Panc1 (cell line): ENCODE data around the gene ACP4.

Source experiments
- CTCF ChIP-seq: fragments of 450-650 bp; IDR thresholded peaks from 2 replicates; pipeline ENCODE4 v1.5.1; 2017; ENCODE audit warnings: mild to moderate bottlenecking
- TCF7L2 ChIP-seq: IDR thresholded peaks from 2 replicates; pipeline ENCODE4 v1.6.1; 2011; ENCODE audit warnings: mild to moderate bottlenecking, low read depth, low read length, inconsistent platforms

- TF ChIP-seq TCF7L2 (no peak), CTCF (no peak)
Observed at GRCh38 chr19:50759886-50760285, 30.3 kb upstream of the ACP4 start.
